Measurements from ENCODE around the gene GPS1. TPM values are rescaled to one million over a fixed set of nuclear protein-coding genes. Genes with fewer than 3 reads are reported as not detected.

Gene GPS1
- total RNA-seq, 6 experiments from 2014 or later: 127 to 144 (median 141) TPM

GRCh38 chr17:82073446-82073845 lies 21.7 kb downstream of the GPS1 start:
- no peak for TF ChIP-seq CTCF (IDR thresholded peaks at IDR 0.05)
- Mint-ChIP-seq H3K4me1 (ENCODE audit: low read depth) (no peaks in the 10 kb centered on the region), H3K4me3 (no peak overlapping the region), H3K27ac (no peak overlapping the region), H3K36me3 (ENCODE audit: low read depth) (0 out of 2 replicates have a peak, but pooled peaks cover 4% of the 10 kb centered on the region), H3K9me3 (no peaks in the 10 kb centered on the region), H3K27me3 (ENCODE audit: insufficient read depth) (peaks cover 15% of the 10 kb centered on the region)
- no peak for DNase-seq

GRCh38 chr17:82076018-82076784 lies 24.5 kb downstream of the GPS1 start:
- peaks cover 8% of the 10 kb centered on the region; the same call in 1 of the 2 replicates for H3K36me3 Mint-ChIP-seq (ENCODE audit: low read depth)

GRCh38 chr17:82076785-82077591 lies 25.3 kb downstream of the GPS1 start:
- Mint-ChIP-seq H3K27ac (no peak overlapping the region), H3K36me3 (ENCODE audit: low read depth) (peaks cover 8% of the 10 kb centered on the region; the same call in 1 of the 2 replicates), H3K4me3 (no peak overlapping the region)

More at GRCh38 chr17:82076018-82076784, 24.5 kb downstream of the GPS1 start:
- Mint-ChIP-seq H3K4me1 (ENCODE audit: low read depth) (no peaks in the 10 kb centered on the region), H3K9me3 (no peaks in the 10 kb centered on the region), H3K27me3 (ENCODE audit: insufficient read depth) (peaks cover 15% of the 10 kb centered on the region), H3K27ac (no peak overlapping the region), H3K4me3 (no peak overlapping the region)
- TF ChIP-seq CTCF (IDR thresholded peaks at IDR 0.05): no peak
- DNase-seq: no peak

GRCh38 chr17:82077617-82078358 lies 26.1 kb downstream of the GPS1 start:
- Mint-ChIP-seq H3K27me3 (ENCODE audit: insufficient read depth) (peaks cover 13% of the 10 kb centered on the region), H3K4me3 (no peak overlapping the region), H3K27ac (no peak overlapping the region), H3K9me3 (no peaks in the 10 kb centered on the region), H3K36me3 (ENCODE audit: low read depth) (peaks cover 8% of the 10 kb centered on the region; the same call in 1 of the 2 replicates), H3K4me1 (ENCODE audit: low read depth) (no peaks in the 10 kb centered on the region)
- no peak for TF ChIP-seq CTCF (IDR thresholded peaks at IDR 0.05)
- DNase-seq: no peak

More at GRCh38 chr17:82076785-82077591, 25.3 kb downstream of the GPS1 start:
- no peak for DNase-seq
- Mint-ChIP-seq H3K4me1 (ENCODE audit: low read depth) (no peaks in the 10 kb centered on the region), H3K27me3 (ENCODE audit: insufficient read depth) (peaks cover 15% of the 10 kb centered on the region), H3K9me3 (no peaks in the 10 kb centered on the region)
- TF ChIP-seq CTCF (IDR thresholded peaks at IDR 0.05): no peak

- Mint-ChIP-seq H3K4me3 (no peak overlapping the region), H3K4me1 (ENCODE audit: low read depth) (no peaks in the 10 kb centered on the region), H3K36me3 (ENCODE audit: low read depth) (peaks cover 8% of the 10 kb centered on the region; the same call in 1 of the 2 replicates), H3K27ac (no peak overlapping the region), H3K9me3 (no peaks in the 10 kb centered on the region), H3K27me3 (ENCODE audit: insufficient read depth) (peaks cover 16% of the 10 kb centered on the region)
- TF ChIP-seq CTCF (IDR thresholded peaks at IDR 0.05): no peak
- no peak for DNase-seq
These were observed 26.7 kb downstream of the GPS1 start for GRCh38 chr17:82078433-82078832.

Measured in HFFc6 (cell line).